Anterior cingulate cortex (tissue), 58 donors: ENCODE results near the gene SYNGR4.
"Not testable (repeated sequence)": the region's sequence is repeated elsewhere in the genome, so short reads cannot be mapped to it uniquely, and the experiment has no call there.

Experiments
- DNase-seq, 58 donors: peaks; one replicate each; lab custom pipeline; 2025; lab: John Stamatoyannopoulos, UW

Gene SYNGR4, protein sequence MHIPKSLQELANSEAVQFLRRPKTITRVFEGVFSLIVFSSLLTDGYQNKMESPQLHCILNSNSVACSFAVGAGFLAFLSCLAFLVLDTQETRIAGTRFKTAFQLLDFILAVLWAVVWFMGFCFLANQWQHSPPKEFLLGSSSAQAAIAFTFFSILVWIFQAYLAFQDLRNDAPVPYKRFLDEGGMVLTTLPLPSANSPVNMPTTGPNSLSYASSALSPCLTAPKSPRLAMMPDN

GRCh38 chr19:48363810-48364597 is at the start of gene SYNGR4, which contains the start of gene TMEM143:
SYNGR4 (plus strand) TSS chr19:48364367; CDS start chr19:48365843, 1,476 bp downstream.
TMEM143 (minus strand) TSS chr19:48363940; CDS start chr19:48363920, 20 bp downstream.
- peak; percentile 96 to 100 (median 99) for DNase-seq

DNA sequence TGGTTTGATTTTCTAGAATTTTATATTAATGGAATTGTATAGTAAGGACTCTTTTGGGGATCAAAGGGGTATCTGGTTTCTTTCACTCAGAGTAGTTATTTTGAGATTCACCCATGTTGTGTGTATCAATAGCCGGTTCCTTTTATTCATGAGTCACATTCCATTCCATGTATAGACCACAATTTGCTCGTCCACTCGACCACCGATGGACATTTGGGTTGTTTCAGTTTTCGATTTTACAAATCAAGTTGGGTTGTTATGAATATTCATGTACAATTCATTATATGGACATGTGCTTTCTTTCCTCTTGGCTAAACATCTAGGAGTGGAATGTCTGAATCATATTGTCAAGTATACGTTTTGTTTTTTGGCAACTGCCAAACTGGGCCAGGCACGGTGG is 48.5 kb upstream of the SYNGR4 start:
- no peak for DNase-seq

GRCh38 chr19:48317708-48317960 is 46.5 kb upstream of the SYNGR4 start:
- not testable (repeated sequence) for DNase-seq

DNA sequence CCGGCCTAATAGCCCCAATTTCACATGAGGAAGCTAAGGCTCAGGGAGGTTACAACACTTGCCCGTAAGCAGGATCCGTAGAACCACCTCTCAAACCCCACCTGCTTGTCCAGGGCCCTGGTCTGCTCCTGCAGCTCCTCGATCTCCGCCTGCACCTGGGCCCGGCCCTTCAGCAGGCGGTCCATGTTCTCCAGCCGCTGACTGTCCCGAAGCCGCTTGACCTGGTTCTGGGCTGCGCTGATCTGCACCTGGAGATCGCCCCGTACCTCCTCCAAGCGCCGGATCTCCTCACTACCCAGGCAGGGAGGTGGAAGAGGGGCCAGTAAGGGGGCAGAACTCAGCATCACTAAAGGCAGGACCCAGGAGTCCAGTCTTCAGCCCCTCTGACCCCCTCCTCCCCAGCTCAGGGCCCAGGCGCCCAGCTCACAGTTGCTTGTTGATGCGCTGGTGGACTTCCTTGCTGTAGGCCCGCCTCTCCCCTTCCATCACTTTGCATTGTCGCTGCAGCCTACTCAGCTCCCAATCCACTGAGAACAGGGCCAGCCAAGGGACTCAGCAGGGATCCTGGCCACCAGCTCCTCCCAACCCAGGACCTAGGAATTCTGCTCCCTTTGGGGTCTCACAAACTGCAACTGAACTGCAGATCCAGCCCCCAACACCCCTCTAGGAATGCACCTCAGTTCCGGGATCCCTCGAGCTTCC is 45.7 kb upstream of the SYNGR4 start:
- DNase-seq = no peak

DNA sequence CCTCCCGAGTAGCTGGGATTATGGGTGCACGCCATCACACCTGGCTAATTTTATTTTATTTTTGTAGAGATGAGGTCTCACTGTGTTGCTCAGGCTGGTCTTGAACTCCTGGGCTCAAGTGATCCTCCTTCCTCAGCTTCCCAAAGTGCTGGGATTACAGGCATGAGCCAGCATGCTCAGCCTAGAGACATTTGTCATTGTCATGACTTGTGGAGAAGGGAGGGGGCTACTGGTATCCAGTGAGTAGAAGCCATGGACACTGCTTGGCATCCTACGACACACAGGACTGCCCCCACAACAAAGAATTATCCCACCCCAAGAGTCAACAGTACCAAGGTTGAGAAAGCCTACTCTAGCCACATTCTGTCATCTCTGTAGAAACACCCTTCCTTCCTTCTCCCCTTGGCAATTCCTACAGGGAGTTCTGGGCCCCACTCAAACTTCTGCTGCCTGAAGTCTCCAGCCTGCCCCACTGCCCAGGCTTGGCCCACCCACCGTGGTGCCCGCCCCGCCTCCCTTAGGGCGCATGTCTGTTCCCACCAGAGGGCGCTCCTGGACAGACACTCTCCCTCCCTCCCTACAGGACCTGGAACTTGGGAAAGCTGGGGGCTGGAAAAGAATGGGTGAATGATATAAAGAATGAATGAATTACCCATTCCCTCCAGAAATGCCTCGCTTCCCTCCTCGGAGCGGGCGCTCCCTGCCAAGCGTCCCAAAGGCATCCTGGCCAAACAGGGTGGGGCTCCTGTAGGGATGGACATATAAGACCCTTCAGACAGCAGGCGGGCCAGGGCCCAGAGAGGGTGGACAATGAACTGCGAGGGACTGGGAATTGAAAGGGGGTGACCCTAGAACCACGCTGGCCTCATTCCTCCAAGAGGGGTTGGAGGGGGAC is 44.3 kb upstream of the SYNGR4 start:
- DNase-seq = peak in 51 of 58 donors; percentile 5 to 83 (median 48)

DNA sequence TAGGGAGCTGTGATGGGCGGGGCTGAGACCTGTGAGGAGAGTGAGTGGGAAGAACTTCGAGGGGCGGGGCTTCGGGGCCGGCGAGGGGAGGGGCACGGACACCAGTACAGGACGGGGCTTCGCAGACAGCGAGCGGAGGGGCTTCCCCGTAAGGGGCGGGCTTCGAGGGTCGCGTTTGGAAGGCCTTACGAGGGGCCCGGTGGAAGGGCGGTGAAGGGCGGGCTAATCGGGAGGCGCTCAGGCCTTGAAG is 42.9 kb upstream of the SYNGR4 start:
- peak in 54 of 58 donors; percentile 27 to 88 (median 71) for DNase-seq

DNA sequence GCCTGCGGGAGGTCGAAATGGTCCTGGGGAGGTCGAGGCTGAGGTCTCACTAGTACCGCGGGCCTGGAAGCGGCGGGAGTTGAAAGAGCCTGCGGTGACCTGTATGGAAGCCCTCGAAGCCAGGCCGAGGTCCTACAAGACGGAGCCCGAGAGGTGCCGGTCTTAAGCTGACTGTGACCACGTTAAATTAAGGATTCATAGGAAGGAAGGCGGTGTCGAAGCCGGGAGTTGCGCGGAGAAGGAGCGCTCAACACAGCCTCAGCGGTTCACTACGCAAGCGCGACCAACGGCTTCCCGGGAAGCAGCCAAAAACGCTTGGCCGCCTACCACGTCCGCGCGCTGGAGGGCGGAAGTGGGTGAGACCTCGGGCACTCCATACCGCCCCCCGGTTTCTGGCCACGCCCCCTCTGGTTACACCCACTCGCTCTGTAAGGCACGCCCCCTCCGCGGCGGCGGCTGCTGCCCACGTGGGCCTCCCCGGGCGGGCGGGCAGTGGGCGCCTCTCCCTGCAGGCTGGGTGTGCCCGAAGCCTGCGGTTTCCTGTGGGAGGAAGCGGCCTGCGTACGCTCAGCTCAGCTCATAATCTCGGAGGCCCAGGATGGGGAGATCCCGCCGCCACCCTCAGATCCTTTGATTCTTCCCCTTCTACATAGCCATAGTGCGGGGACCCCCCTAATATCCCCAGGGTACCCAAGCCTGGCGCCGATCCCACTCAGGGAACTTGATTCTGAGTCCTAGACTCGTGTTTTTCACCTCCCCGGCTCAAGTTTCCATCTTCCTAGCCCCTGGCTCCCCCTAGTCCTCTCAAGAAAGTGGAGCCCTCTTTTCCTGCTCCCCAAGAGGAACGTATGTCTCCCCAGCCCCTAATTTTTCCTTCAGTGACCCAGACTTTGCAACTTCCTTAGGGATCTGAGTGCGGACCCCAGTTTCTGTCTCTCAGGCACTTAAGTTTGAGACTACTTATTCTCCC is 42.3 kb upstream of the SYNGR4 start:
- DNase-seq = peak; percentile 75 to 99 (median 95)

- peak in 18 of 58 donors; percentile 6 to 59 (median 19) for DNase-seq
These were observed 38.8 kb upstream of the SYNGR4 start, which contains the start of gene EMP3 for GRCh38 chr19:48325265-48325910. EMP3 (plus strand) TSS chr19:48325552; CDS start chr19:48326845, 1,293 bp downstream.

GRCh38 chr19:48329167-48329891 is 34.8 kb upstream of the SYNGR4 start:
- DNase-seq = peak in 4 of 58 donors; percentile 6 to 20 (median 12)

DNA sequence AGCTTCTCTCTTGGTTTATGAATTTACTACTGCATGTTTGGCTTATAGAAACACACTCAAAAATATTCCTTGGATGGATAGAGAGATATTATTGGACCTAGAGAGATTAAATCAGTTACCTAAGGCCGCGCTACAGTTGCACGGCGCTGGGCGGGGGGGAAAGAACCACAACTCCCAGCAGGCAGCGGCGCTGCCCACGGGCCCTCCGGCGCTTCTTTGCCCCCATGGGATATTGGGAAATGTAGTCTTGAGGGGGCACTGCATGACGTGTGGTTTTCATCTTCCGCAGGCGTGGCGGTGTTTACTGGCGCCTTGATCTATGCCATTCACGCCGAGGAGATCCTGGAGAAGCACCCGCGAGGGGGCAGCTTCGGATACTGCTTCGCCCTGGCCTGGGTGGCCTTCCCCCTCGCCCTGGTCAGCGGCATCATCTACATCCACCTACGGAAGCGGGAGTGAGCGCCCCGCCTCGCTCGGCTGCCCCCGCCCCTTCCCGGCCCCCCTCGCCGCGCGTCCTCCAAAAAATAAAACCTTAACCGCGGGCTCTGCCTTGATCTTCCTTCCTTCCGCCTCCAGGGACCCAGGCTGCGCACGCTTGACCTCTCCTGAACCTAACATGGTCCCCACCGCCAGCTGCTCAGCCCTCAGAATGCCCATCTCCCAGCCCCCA is 34.0 kb upstream of the SYNGR4 start:
- DNase-seq = peak; percentile 43 to 92 (median 84)

GRCh38 chr19:48332351-48332661 is 31.9 kb upstream of the SYNGR4 start:
- DNase-seq = no peak

DNA sequence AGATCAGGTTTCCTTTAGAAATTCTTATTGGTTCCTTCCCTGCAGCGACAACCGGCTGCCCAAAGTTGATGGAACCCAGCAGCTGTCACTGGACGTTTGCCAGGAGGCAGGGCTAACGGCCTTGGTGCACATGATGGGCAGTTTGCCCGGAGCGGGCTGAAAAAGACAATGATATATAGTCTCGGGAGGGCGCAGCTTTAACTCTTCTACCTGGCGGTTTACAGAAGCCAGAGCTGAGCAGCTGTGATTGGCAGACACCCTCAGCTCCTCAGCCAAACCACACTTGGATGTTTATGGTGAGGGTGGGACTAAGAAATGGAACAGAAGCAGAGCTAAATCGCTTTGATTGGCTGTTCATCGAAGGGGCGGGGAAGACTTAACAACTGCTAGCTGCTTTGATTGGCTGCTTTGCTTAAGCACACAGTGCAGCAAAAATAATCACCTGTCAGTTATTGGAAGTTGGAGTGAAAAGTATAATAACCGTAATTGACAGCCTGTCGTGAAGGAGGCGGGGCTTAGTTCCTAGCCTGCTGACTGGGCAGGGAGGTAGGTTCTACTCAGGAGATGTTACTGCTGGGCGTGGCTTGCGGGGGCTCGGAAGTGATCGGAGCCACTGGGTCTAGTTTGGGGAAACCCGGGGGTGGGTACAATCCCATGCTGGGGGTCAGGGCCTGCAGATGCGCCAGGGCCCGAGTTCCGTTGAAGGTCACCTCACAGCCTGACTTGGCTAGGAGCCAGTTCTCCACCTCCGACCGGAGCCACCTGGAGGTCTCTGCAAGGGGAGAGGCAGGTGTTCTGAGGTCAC is 31.3 kb upstream of the SYNGR4 start:
- peak; percentile 23 to 98 (median 83) for DNase-seq

DNA sequence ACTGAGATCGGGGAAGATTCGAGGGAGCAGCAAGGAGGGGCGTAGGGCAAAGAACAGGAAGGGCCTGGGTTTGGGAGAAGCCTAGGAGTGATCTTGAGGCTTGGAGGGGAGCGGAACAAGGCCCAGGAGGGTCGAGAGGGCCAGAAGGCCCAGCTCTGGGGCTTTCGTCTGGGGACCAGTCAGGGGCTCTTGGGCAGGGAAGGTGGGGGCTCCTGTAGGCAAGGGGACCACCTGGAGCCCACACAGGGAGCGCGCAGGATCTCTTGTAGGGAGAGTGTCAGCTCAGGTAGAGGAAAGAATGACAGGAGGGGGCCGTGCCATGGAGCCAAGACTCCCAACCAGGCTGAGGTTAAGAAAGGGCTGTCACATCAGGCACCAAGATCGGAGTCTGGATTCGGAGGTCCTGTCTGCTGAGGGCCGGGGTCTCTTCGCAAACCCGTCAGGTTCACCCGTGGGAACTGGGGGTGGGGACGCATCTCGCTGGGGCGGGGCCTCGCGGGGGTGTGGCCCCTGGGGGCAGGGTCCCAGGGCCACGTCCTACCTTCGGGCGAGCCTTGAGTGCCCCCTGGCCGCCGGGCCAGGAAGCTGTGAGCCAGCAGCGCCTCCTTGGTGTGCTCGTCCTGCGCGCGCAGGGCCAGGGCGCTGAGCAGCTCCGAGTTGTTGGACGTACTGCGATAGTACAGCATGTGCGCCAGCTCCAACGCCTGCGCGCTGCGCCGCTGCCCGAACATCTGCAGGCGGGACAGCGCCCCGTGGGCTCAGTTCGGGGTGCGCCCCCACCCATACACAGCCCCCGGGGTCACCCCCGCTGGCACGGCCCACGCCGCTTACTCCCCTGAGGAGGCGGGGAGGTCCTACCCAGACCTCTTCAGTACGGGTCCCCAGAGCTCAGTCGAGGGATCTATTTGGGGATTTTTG is 30.4 kb upstream of the SYNGR4 start:
- DNase-seq = peak in 51 of 58 donors; percentile 13 to 81 (median 59)

- DNase-seq = no peak
These were observed 25.9 kb upstream of the SYNGR4 start for GRCh38 chr19:48338253-48338755.

DNA sequence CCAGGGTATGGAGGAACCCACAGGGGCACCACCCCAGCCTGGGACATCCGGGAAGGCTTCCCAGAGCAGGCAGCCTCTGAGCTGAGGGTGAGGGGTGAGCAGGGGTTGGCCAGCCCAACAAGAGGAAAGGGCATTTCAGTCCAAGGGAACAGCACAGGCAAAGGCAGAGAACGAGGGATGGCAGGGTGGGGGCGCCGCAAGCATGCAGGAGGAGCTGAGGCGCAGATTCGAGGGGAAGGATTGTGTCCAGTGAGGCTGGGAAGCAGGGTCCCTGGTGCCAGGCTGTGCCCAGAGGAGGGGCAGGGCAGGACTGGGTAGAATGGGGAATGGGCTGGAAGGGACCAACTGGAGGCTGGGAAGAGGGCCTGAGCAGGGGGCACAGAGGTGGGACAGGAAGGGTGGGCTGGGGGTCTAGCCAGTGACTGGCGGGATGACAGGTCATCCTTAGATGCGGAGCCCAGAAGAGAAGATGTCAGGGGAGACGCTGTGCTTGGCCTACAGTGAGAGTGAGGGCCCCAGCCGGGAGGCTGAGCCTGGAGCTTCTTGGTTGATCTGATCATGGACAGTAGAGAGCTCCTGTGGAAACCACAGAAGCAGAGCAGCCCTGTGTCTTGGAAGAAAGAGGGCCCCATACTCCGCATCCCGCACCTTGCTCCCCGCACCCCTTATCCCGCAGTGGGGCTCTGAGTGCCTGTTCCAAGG is 25.2 kb upstream of the SYNGR4 start:
- DNase-seq = no peak
